HL-60 (cell line): Measurements from ENCODE around the gene MAP2K5.

Experiments
- TF ChIP-seq, protein P1 (sequence below): IDR thresholded peaks from one replicate; pipeline ENCODE4 v1.5.1; 2011; ENCODE audit warnings: low read length, control low read depth, inconsistent platforms; ENCODE audit not compliant: insufficient read depth
- TF ChIP-seq, protein P2 (sequence below): IDR thresholded peaks from 2 replicates; pipeline ENCODE4 v1.6.1; 2012; ENCODE audit warnings: low read depth; ENCODE audit not compliant: insufficient replicate concordance

DNA sequence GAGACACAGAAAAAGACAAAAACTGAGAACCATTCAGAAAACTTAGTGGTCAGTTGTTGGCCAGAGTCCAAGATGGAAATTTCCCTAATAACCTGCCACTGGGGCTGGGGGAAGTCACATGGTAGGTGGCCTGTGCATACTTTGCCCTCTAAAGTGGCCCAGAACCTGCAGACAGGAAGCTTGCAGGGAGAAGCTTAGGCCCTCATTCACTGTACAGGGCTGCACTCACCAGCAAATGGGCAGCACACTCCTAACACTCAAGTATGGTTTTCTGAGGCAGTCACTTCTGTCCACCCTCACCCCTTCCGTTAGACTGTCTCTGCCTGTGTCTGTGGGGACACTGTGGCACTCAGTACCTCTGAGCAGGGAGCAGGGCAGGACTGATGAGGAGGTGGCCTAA lies 311.9 kb downstream of the MAP2K5 start:
- TF ChIP-seq, protein P1, sequence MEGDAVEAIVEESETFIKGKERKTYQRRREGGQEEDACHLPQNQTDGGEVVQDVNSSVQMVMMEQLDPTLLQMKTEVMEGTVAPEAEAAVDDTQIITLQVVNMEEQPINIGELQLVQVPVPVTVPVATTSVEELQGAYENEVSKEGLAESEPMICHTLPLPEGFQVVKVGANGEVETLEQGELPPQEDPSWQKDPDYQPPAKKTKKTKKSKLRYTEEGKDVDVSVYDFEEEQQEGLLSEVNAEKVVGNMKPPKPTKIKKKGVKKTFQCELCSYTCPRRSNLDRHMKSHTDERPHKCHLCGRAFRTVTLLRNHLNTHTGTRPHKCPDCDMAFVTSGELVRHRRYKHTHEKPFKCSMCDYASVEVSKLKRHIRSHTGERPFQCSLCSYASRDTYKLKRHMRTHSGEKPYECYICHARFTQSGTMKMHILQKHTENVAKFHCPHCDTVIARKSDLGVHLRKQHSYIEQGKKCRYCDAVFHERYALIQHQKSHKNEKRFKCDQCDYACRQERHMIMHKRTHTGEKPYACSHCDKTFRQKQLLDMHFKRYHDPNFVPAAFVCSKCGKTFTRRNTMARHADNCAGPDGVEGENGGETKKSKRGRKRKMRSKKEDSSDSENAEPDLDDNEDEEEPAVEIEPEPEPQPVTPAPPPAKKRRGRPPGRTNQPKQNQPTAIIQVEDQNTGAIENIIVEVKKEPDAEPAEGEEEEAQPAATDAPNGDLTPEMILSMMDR: no peak
- TF ChIP-seq, protein P2, sequence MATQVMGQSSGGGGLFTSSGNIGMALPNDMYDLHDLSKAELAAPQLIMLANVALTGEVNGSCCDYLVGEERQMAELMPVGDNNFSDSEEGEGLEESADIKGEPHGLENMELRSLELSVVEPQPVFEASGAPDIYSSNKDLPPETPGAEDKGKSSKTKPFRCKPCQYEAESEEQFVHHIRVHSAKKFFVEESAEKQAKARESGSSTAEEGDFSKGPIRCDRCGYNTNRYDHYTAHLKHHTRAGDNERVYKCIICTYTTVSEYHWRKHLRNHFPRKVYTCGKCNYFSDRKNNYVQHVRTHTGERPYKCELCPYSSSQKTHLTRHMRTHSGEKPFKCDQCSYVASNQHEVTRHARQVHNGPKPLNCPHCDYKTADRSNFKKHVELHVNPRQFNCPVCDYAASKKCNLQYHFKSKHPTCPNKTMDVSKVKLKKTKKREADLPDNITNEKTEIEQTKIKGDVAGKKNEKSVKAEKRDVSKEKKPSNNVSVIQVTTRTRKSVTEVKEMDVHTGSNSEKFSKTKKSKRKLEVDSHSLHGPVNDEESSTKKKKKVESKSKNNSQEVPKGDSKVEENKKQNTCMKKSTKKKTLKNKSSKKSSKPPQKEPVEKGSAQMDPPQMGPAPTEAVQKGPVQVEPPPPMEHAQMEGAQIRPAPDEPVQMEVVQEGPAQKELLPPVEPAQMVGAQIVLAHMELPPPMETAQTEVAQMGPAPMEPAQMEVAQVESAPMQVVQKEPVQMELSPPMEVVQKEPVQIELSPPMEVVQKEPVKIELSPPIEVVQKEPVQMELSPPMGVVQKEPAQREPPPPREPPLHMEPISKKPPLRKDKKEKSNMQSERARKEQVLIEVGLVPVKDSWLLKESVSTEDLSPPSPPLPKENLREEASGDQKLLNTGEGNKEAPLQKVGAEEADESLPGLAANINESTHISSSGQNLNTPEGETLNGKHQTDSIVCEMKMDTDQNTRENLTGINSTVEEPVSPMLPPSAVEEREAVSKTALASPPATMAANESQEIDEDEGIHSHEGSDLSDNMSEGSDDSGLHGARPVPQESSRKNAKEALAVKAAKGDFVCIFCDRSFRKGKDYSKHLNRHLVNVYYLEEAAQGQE: no peak
